HepG2 (cell line): ENCODE data around the gene SSBP4. TPM values are rescaled to one million over a fixed set of nuclear protein-coding genes. Genes with fewer than 3 reads are reported as not detected.

Experiments
- CBX1 ChIP-seq: IDR thresholded peaks from one replicate; pipeline ENCODE4 v1.6.1; 2016; ENCODE audit warnings: antibody characterized with exemption, low read depth
- CEBPG ChIP-seq: IDR thresholded peaks from 2 replicates; pipeline ENCODE4 v1.6.1; 2016
- DR1 ChIP-seq: sonication (generic); formaldehyde crosslinking; IDR thresholded peaks from 2 replicates; pipeline ENCODE4 v1.8.0; 2021; ENCODE audit warnings: mild to moderate bottlenecking, missing genetic modification reagents, inconsistent platforms
- KAT8 ChIP-seq: IDR thresholded peaks from 2 replicates; pipeline ENCODE4 v1.6.1; 2016; ENCODE audit warnings: missing genetic modification reagents, missing compliant biosample characterization
- KDM5A ChIP-seq: fragments of 200-600 bp; sonication (generic); IDR thresholded peaks from 2 replicates; pipeline ENCODE4 v1.7.0; 2018; ENCODE audit warnings: antibody characterized with exemption, mild to moderate bottlenecking, low read length, borderline replicate concordance
- MXD1 ChIP-seq: sonication (generic); formaldehyde crosslinking; IDR thresholded peaks from 2 replicates; pipeline ENCODE4 v1.4.0; 2020; ENCODE audit warnings: mild to moderate bottlenecking, missing genetic modification reagents
- NCOA2 ChIP-seq: sonication (generic); formaldehyde crosslinking; IDR thresholded peaks from 2 replicates; pipeline ENCODE4 v1.8.0; 2022; ENCODE audit warnings: inconsistent platforms
- PHF21A ChIP-seq: sonication (generic); formaldehyde crosslinking; IDR thresholded peaks from 2 replicates; pipeline ENCODE4 v1.5.0; 2020; ENCODE audit warnings: mild to moderate bottlenecking, missing genetic modification reagents
- PLSCR1 ChIP-seq: sonication (generic); formaldehyde crosslinking; IDR thresholded peaks from 2 replicates; pipeline ENCODE4 v1.5.0; 2020; ENCODE audit warnings: missing genetic modification reagents, mild to moderate bottlenecking, borderline replicate concordance
- SNAPC4 ChIP-seq: sonication (generic); formaldehyde crosslinking; IDR thresholded peaks from 2 replicates; pipeline ENCODE4 v1.4.0; 2020; ENCODE audit warnings: mild to moderate bottlenecking, missing genetic modification reagents
- TBX2 ChIP-seq: sonication (generic); formaldehyde crosslinking; IDR thresholded peaks from 2 replicates; pipeline ENCODE4 v1.5.0; 2020; ENCODE audit warnings: missing genetic modification reagents, mild to moderate bottlenecking, borderline replicate concordance
- TBX3 ChIP-seq: fragments of 450-650 bp; IDR thresholded peaks from 2 replicates; pipeline ENCODE4 v1.6.1; 2017; ENCODE audit warnings: antibody characterized with exemption, mild to moderate bottlenecking, inconsistent platforms, borderline replicate concordance
- TEAD3 ChIP-seq: optimal IDR thresholded peaks from 2 replicates; pipeline ENCODE3; 2016; ENCODE audit warnings: borderline replicate concordance
- TOE1 ChIP-seq: sonication (generic); formaldehyde crosslinking; IDR thresholded peaks from 2 replicates; pipeline ENCODE4 v1.4.0; 2020; ENCODE audit warnings: mild to moderate bottlenecking, missing genetic modification reagents
- TSC22D2 ChIP-seq: sonication (generic); formaldehyde crosslinking; IDR thresholded peaks from 2 replicates; pipeline ENCODE4 v1.5.1; 2020; ENCODE audit warnings: missing genetic modification reagents, mild to moderate bottlenecking, borderline replicate concordance
- ZBTB7A ChIP-seq: sonication (generic); formaldehyde crosslinking; IDR thresholded peaks from 2 replicates; pipeline ENCODE4 v1.8.0; 2022; ENCODE audit warnings: mild to moderate bottlenecking, missing genetic modification reagents
- ZNF296 ChIP-seq: sonication (generic); formaldehyde crosslinking; conservative IDR thresholded peaks from 2 replicates; pipeline ENCODE4 v1.5.0; 2020; ENCODE audit warnings: mild to moderate bottlenecking, missing genetic modification reagents
- ZNF343 ChIP-seq: sonication (generic); formaldehyde crosslinking; IDR thresholded peaks from 2 replicates; pipeline ENCODE4 v1.4.0; 2020; ENCODE audit warnings: mild to moderate bottlenecking, missing genetic modification reagents
- ZNF530 ChIP-seq: sonication (generic); formaldehyde crosslinking; IDR thresholded peaks from 2 replicates; pipeline ENCODE4 v1.5.0; 2020; ENCODE audit warnings: low read depth, mild to moderate bottlenecking, missing genetic modification reagents
- ZNF607 ChIP-seq: sonication (generic); formaldehyde crosslinking; IDR thresholded peaks from 2 replicates; pipeline ENCODE4 v1.5.1; 2020; ENCODE audit warnings: missing genetic modification reagents, mild to moderate bottlenecking, borderline replicate concordance
- ZNF761 ChIP-seq: sonication (generic); formaldehyde crosslinking; conservative IDR thresholded peaks from 2 replicates; pipeline ENCODE4 v1.4.0; 2020; ENCODE audit warnings: mild to moderate bottlenecking, missing genetic modification reagents
- ZNF776 ChIP-seq: sonication (generic); formaldehyde crosslinking; IDR thresholded peaks from 2 replicates; pipeline ENCODE4 v1.4.0; 2020; ENCODE audit warnings: mild to moderate bottlenecking, missing genetic modification reagents
- polyA plus RNA-seq, 8 experiments: library from polyadenylated mRNA; depleted of rRNA in 3 of 8; stranded (reverse) in 7 of 8; unstranded in 1 of 8; fragments of >200 nt; fragmentation: Illumina TruSeq in 4 of 8; extraction: Trizol in 4 of 8; gene quantifications; 2 replicates each; pipeline versions ENCODE4 v1.2.1 to v1.2.3, GENCODE V29; 2011 to 2016; ENCODE audit warnings: low read depth in 4 of 8, missing spikeins in 1 of 8, mixed read lengths in 1 of 8; ENCODE audit not compliant: insufficient read depth in 1 of 8
- total RNA-seq, 5 experiments: library from RNA; depleted of rRNA; stranded (reverse); fragments of >200 nt; fragmentation: Illumina TruSeq; extraction: Trizol; gene quantifications; 2 replicates each; pipeline ENCODE4 v1.2.3, GENCODE V29; 2016; ENCODE audit warnings: low read depth in 1 of 5

Gene SSBP4
- total and polyA plus RNA-seq, 2 of the 13 experiments (the other 11 are each of a cell fraction or from before 2014, with no cell fraction given), result 20.8 to 39.5 TPM

GRCh38 chr19:18469069-18469846 lies 50.1 kb downstream of the SSBP4 start (continued):
- TF ChIP-seq TOE1 (CRISPR knock-in tag), result no peak
- 0 out of 2 replicates have a peak, but pooled peaks have one; percentile 4 for TF ChIP-seq PHF21A
- no peak for TF ChIP-seq ZNF776 (CRISPR knock-in tag)
- no peak for TF ChIP-seq ZBTB7A (CRISPR knock-in tag)
- TF ChIP-seq MXD1 (CRISPR knock-in tag), result no peak; the same call in 1 of the 2 replicates
- no peak; the same call in none of the 2 replicates for TF ChIP-seq ZNF607 (CRISPR knock-in tag)
- 0 out of 2 replicates have a peak, but pooled peaks have one; percentile 26 for TF ChIP-seq DR1
- no peak for TF ChIP-seq ZNF761 (CRISPR knock-in tag)
- peak; percentile 94 for TF ChIP-seq TEAD3 (CRISPR knock-in tag)
- TF ChIP-seq KAT8, result no peak
- no peak for TF ChIP-seq TSC22D2 (CRISPR knock-in tag)
- TF ChIP-seq ZNF530 (CRISPR knock-in tag), result no peak
- TF ChIP-seq TBX2 (CRISPR knock-in tag), result peak; percentile 64; the same call in 1 of the 2 replicates
- no peak for TF ChIP-seq CBX1
- TF ChIP-seq PLSCR1 (CRISPR knock-in tag), result no peak
- TF ChIP-seq ZNF296 (CRISPR knock-in tag), result no peak
- 0 out of 2 replicates have a peak, but pooled peaks have one; percentile 38 for TF ChIP-seq ZNF343
- 0 out of 2 replicates have a peak, but pooled peaks have one; percentile 15 for TF ChIP-seq NCOA2
- no peak for TF ChIP-seq CEBPG (CRISPR knock-in tag)
- no peak for TF ChIP-seq SNAPC4
- no peak for TF ChIP-seq TBX3
- TF ChIP-seq KDM5A, result no peak; the same call in 1 of the 2 replicates
